ENCODE results near the gene COL8A2. TPM values are rescaled to one million over a fixed set of nuclear protein-coding genes. Genes with fewer than 3 reads are reported as not detected.

Gene COL8A2
- total and polyA plus RNA-seq, 2 of the 4 experiments (the other 2 are of a cell fraction): 0.54 to 1.1 TPM

DNA sequence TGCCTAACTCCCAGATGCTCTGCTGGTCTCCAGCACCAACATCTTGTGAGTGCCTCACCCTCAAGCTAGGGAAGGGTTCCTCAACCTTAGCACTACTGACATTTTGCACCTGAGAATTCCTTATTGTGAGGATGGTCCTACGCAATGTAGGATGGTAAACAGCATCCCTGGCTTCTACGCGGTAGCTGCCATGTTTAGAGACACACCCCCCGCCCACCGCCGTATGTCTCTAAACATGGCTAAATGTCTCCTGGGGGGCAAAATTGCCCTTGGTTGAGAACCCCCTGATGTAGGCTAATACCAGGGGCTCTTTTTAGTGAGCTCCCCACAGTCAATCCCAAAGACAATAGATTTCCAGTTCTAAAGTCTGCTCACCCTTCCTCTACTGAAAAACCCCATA lies 28.5 kb upstream of the COL8A2 start:
- no peak overlapping the region for H2BK15ac ChIP-seq (ENCODE audit: low read depth, low read length)
- H3K4me2 ChIP-seq (ENCODE audit: low read depth, low read length): no peak overlapping the region
- no peak overlapping the region for H3K23ac ChIP-seq (ENCODE audit: low read depth, low read length)
- no peak overlapping the region for H4K8ac ChIP-seq (ENCODE audit: low read depth in 2 of 2, low read length in 2 of 2)
- no peak overlapping the region for H4K5ac ChIP-seq (ENCODE audit: low read depth, low read length)
- H2AFZ ChIP-seq (replicated peaks; ENCODE audit: low read length, poor library complexity): peak overlapping the region; percentile 16
- 0 out of 2 replicates have a peak overlapping the region, but pooled peaks have one; percentile 12 for H4K91ac ChIP-seq (ENCODE audit: insufficient read depth, low read depth, low read length)
- ATAC-seq (ENCODE audit: low read depth) (no peak), DNase-seq (no peak)
- no peak overlapping the region for H3K56ac ChIP-seq (ENCODE audit: extremely low read depth, insufficient read depth, low read length)
- peak overlapping the region; percentile 35 for H3K4ac ChIP-seq (ENCODE audit: low read depth, low read length)
- peak overlapping the region; percentile 62 for H2AK5ac ChIP-seq (ENCODE audit: low read depth, low read length)
- no peak overlapping the region for H3K18ac ChIP-seq (ENCODE audit: low read depth, low read length)
- TF ChIP-seq RAD21 (IDR thresholded peaks at IDR 0.05; ENCODE audit: low read length) (no peak), CEBPB (IDR thresholded peaks at IDR 0.05; ENCODE audit: low read depth, low read length) (no peak), ELK1 (IDR thresholded peaks at IDR 0.05; ENCODE audit: borderline replicate concordance, low read depth, low read length) (no peak), NFE2L2 (IDR thresholded peaks at IDR 0.05; ENCODE audit: low read depth, low read length) (no peak), FOS (IDR thresholded peaks at IDR 0.05; ENCODE audit: low read depth, low read length) (no peak), POLR2A (IDR thresholded peaks at IDR 0.05; ENCODE audit: low read depth, low read length) (no peak), MXI1 (IDR thresholded peaks at IDR 0.05; ENCODE audit: borderline replicate concordance, low read depth, low read length) (no peak), MAZ (IDR thresholded peaks at IDR 0.05; ENCODE audit: borderline replicate concordance, low read depth, low read length) (no peak), SMC3 (IDR thresholded peaks at IDR 0.05; ENCODE audit: low read depth, low read length) (no peak), CHD1 (IDR thresholded peaks at IDR 0.05; ENCODE audit: low read depth, low read length) (no peak), USF2 (IDR thresholded peaks at IDR 0.05; ENCODE audit: low read depth, low read length) (no peak), CTCF (conservative IDR thresholded peaks at IDR 0.05; ENCODE audit: low read depth, low read length) (no peak), MAFK (IDR thresholded peaks at IDR 0.05; ENCODE audit: low read depth, low read length) (no peak), RCOR1 (IDR thresholded peaks at IDR 0.05; ENCODE audit: insufficient replicate concordance, low read length) (no peak), BHLHE40 (IDR thresholded peaks at IDR 0.05; ENCODE audit: low read depth, low read length) (no peak), RFX5 (IDR thresholded peaks at IDR 0.05; ENCODE audit: low read depth, low read length) (no peak)
- H3K9me3 ChIP-seq (ENCODE audit: control insufficient read depth, insufficient read depth, low read length): no peaks in the 10 kb centered on the region
- intact Hi-C loops (cut with micrococcal nuclease) (no loop called here), dilution Hi-C loops (cut with HindIII; ENCODE audit: low sequenced_read_pairs, unreplicated experiment) (no loop called here), in situ Hi-C loops (cut with MboI; ENCODE audit: low sequenced_read_pairs) (loop anchor here (5.0 kb wide), 1 partner anchor 134 kb away; no protein-coding TSS in a partner anchor)
- H3K36me3 ChIP-seq (ENCODE audit: control insufficient read depth, insufficient read depth, low read length): peaks cover 3% of the 10 kb centered on the region
- peak overlapping the region; percentile 33; the same call in 1 of the 2 replicates for H2BK120ac ChIP-seq (ENCODE audit: low read depth, low read length)
- H3K27ac ChIP-seq (ENCODE audit: insufficient read depth, low read length): no peak overlapping the region
- WGBS, 2 experiments (ENCODE audit: extremely low coverage in 2 of 2, insufficient read length in 1 of 2): 100% methylated on average over 5 of the region's 6 CpGs; no CpG with 5 or more reads in 1 of the 2 experiments
- peaks cover 20% of the 10 kb centered on the region for H3K9me1 ChIP-seq (ENCODE audit: insufficient read depth, low read length)
- H3K9ac ChIP-seq (ENCODE audit: low read depth, low read length): no peak overlapping the region
- H3K4me3 ChIP-seq (ENCODE audit: insufficient read depth, low read depth, low read length): no peak overlapping the region
- H3K79me1 ChIP-seq (ENCODE audit: low read depth in 1 of 2, low read length in 2 of 2): peaks cover 12 to 44% of the 10 kb centered on the region in 2 experiments; a peak in 3 of 4 replicates
- H2BK5ac ChIP-seq (ENCODE audit: low read depth, low read length, poor library complexity, severe bottlenecking): no peak overlapping the region
- H4K20me1 ChIP-seq (ENCODE audit: insufficient read depth, low read length): peaks cover 25% of the 10 kb centered on the region
- no peak overlapping the region for H3K14ac ChIP-seq (replicated peaks; ENCODE audit: low read depth, low read length)
- CTCF ChIA-PET: no interaction called here
- BruUV-seq (replicated peaks): no TSS peak
- peak overlapping the region; percentile 65; the same call in 1 of the 2 replicates for H2BK20ac ChIP-seq (ENCODE audit: low read depth, low read length)
- H3K4me1 ChIP-seq (ENCODE audit: control insufficient read depth, insufficient read depth, low read length): peaks cover 26% of the 10 kb centered on the region
- H2AK9ac ChIP-seq (replicated peaks; ENCODE audit: low read depth, low read length, poor library complexity): peak overlapping the region; percentile 57
- H3K27me3 ChIP-seq (ENCODE audit: control insufficient read depth, insufficient read depth, low read length): no peaks in the 10 kb centered on the region
- POLR2A ChIA-PET (ENCODE audit: unreplicated experiment): no interaction called here
